Caco-2 (cell line): ENCODE data around the gene C8A. TPM values are rescaled to one million over a fixed set of nuclear protein-coding genes. Genes with fewer than 3 reads are reported as not detected.

Source experiments
- BruUV-seq: library from RNA; stranded (reverse); fragments of 400-500 nt; replicated peaks from 2 replicates; lab custom pipeline; 2021; lab: Mats Ljungman, UMichigan
- CTCF ChIA-PET: fragments of 300-600 bp; sonication (Branson Sonifier 250); formaldehyde crosslinking; loops from one replicate; lab custom pipeline; 2022; ENCODE audit warnings: antibody characterized with exemption; lab: Charles Lee
- POLR2A ChIA-PET: fragments of 300-600 bp; sonication (Branson Sonifier 250); formaldehyde crosslinking; loops from one replicate; lab custom pipeline; 2022; ENCODE audit warnings: antibody characterized with exemption; lab: Charles Lee
- DNase-seq, 2 experiments: peaks; one replicate each; pipeline versions ENCODE4 v3.0.0 to v3.0.0-alpha.2; 2020 to 2022
- H3K27me3 ChIP-seq: replicated peaks from 2 replicates; pipeline ENCODE4 v1.6.0; 2011; ENCODE audit warnings: low read length; ENCODE audit not compliant: control insufficient read depth, insufficient read depth
- H3K36me3 ChIP-seq: 2 replicates; pipeline ENCODE4 v1.5.1; 2011; ENCODE audit warnings: low read length; ENCODE audit not compliant: control insufficient read depth, insufficient read depth
- H3K4me1 ChIP-seq: fragments of 250-450 bp; sonication (Bioruptor Pico); 2 replicates; pipeline ENCODE4 v1.5.1; 2020; ENCODE audit warnings: mild to moderate bottlenecking
- H3K4me3 ChIP-seq: 2 replicates; pipeline ENCODE4 v1.5.1; 2011; ENCODE audit warnings: low read depth, mild to moderate bottlenecking, control low read depth, low read length
- H3K9me3 ChIP-seq: fragments of 250-450 bp; sonication (Bioruptor Pico); 2 replicates; pipeline ENCODE4 v1.5.1; 2020; ENCODE audit warnings: mild to moderate bottlenecking, moderate library complexity
- H3K27ac Mint-ChIP-seq: one replicate; pipeline ENCODE4 v1.8.0; 2022; ENCODE audit warnings: mixed read lengths; ENCODE audit not compliant: unreplicated experiment
- H3K27me3 Mint-ChIP-seq: one replicate; pipeline ENCODE4 v1.8.0; 2022; ENCODE audit warnings: mixed read lengths; ENCODE audit not compliant: insufficient read depth, unreplicated experiment
- H3K36me3 Mint-ChIP-seq: one replicate; pipeline ENCODE4 v1.8.0; 2022; ENCODE audit warnings: mild to moderate bottlenecking, mixed read lengths; ENCODE audit not compliant: insufficient read depth, unreplicated experiment
- H3K4me1 Mint-ChIP-seq: one replicate; pipeline ENCODE4 v1.8.0; 2022; ENCODE audit warnings: low read depth, mixed read lengths; ENCODE audit not compliant: unreplicated experiment
- H3K4me3 Mint-ChIP-seq: one replicate; pipeline ENCODE4 v1.8.0; 2022; ENCODE audit warnings: mild to moderate bottlenecking, moderate library complexity, mixed read lengths; ENCODE audit not compliant: unreplicated experiment
- H3K9me3 Mint-ChIP-seq: one replicate; pipeline ENCODE4 v1.8.0; 2022; ENCODE audit warnings: mixed read lengths; ENCODE audit not compliant: unreplicated experiment
- intact Hi-C: fragments of 100-400 bp; cut with micrococcal nuclease; formaldehyde crosslinking; loops from one replicate; pipeline ENCODE4 v1.10.0; 2022; ENCODE audit not compliant: unreplicated experiment
- total RNA-seq: library from RNA; stranded (reverse); gene quantifications from 2 replicates; pipeline ENCODE4 v1.2.3, GENCODE V29; 2022
- TF ChIP-seq, protein P1 (sequence below), 2 experiments: fragments of 200-600 bp in 1 of 2; IDR thresholded peaks; 1 replicate in 1 of 2; 2 replicates in 1 of 2; pipeline versions ENCODE4 v1.5.1 to v1.8.0; 2011 to 2022; ENCODE audit warnings: antibody characterized with exemption in 1 of 2, control low read depth in 1 of 2, inconsistent platforms in 1 of 2, low read depth in 1 of 2, low read length in 1 of 2, mild to moderate bottlenecking in 1 of 2, moderate library complexity in 1 of 2; ENCODE audit not compliant: insufficient read depth in 1 of 2, severe bottlenecking in 1 of 2, unreplicated experiment in 1 of 2

The C8A gene
- total RNA-seq, 1 experiment from 2014 or later: not detected

- no peak overlapping the region for H3K4me3 Mint-ChIP-seq
- TF ChIP-seq, protein P1, sequence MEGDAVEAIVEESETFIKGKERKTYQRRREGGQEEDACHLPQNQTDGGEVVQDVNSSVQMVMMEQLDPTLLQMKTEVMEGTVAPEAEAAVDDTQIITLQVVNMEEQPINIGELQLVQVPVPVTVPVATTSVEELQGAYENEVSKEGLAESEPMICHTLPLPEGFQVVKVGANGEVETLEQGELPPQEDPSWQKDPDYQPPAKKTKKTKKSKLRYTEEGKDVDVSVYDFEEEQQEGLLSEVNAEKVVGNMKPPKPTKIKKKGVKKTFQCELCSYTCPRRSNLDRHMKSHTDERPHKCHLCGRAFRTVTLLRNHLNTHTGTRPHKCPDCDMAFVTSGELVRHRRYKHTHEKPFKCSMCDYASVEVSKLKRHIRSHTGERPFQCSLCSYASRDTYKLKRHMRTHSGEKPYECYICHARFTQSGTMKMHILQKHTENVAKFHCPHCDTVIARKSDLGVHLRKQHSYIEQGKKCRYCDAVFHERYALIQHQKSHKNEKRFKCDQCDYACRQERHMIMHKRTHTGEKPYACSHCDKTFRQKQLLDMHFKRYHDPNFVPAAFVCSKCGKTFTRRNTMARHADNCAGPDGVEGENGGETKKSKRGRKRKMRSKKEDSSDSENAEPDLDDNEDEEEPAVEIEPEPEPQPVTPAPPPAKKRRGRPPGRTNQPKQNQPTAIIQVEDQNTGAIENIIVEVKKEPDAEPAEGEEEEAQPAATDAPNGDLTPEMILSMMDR (IDR thresholded peaks at IDR 0.05; ENCODE audit: insufficient read depth in 1 of 2, low read depth in 1 of 2, low read length in 1 of 2, severe bottlenecking in 1 of 2, unreplicated experiment in 1 of 2): no peak
- Histone ChIP-seq H3K27me3 (no peaks in the 10 kb centered on the region), H3K36me3 (no peaks in the 10 kb centered on the region), H3K9me3 (no peaks in the 10 kb centered on the region), H3K4me3 (no peak overlapping the region), H3K4me1 (peaks cover 20% of the 10 kb centered on the region)
- intact Hi-C loops: no loop called here
- CTCF ChIA-PET: no interaction called here
- no peaks in the 10 kb centered on the region for H3K27me3 Mint-ChIP-seq
- no peaks in the 10 kb centered on the region for H3K9me3 Mint-ChIP-seq
- no peak overlapping the region for H3K27ac Mint-ChIP-seq
- peaks cover 18% of the 10 kb centered on the region for H3K4me1 Mint-ChIP-seq
- no TSS peak for BruUV-seq
- POLR2A ChIA-PET: no interaction called here
- no peak for DNase-seq
- no peaks in the 10 kb centered on the region for H3K36me3 Mint-ChIP-seq
Measured at GRCh38 chr1:56954664-56955063, 100.1 kb downstream of the C8A start.

DNA sequence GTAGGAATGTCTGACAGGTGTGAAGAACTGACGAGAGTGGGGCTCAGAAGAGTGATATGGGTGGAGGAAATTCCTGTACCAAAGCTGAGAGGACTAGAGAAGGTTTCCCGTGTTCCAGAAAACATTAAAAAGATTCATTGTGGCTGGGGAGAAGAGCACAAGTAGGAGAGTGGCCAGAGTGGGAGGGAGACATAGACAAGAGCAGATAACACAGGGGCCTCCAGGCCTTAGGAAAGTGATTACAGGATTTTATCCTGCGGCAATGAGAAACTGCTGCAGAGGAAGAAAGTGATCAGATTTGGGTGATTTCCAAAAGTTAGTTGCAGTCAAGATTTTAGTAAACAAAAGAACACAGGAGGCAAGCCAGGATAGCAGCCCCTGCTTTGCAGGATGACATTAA lies 103.3 kb downstream of the C8A start:
- peaks cover 18% of the 10 kb centered on the region for H3K4me1 Mint-ChIP-seq
- TF ChIP-seq, protein P1 (IDR thresholded peaks at IDR 0.05; ENCODE audit: insufficient read depth in 1 of 2, low read depth in 1 of 2, low read length in 1 of 2, severe bottlenecking in 1 of 2, unreplicated experiment in 1 of 2): no peak
- Histone ChIP-seq H3K4me3 (no peak overlapping the region), H3K4me1 (peaks cover 20% of the 10 kb centered on the region), H3K36me3 (no peaks in the 10 kb centered on the region), H3K27me3 (no peaks in the 10 kb centered on the region), H3K9me3 (no peaks in the 10 kb centered on the region)
- no TSS peak for BruUV-seq
- H3K27me3 Mint-ChIP-seq: no peaks in the 10 kb centered on the region
- CTCF ChIA-PET: no interaction called here
- no peaks in the 10 kb centered on the region for H3K36me3 Mint-ChIP-seq
- intact Hi-C loops: no loop called here
- DNase-seq: no peak
- POLR2A ChIA-PET: no interaction called here
- H3K9me3 Mint-ChIP-seq: no peaks in the 10 kb centered on the region
- peak overlapping the region; percentile 79 for H3K27ac Mint-ChIP-seq
- H3K4me3 Mint-ChIP-seq: peak overlapping the region; percentile 28

- Mint-ChIP-seq H3K9me3 (no peaks in the 10 kb centered on the region), H3K27me3 (no peaks in the 10 kb centered on the region), H3K4me1 (peaks cover 18% of the 10 kb centered on the region), H3K27ac (no peak overlapping the region), H3K36me3 (no peaks in the 10 kb centered on the region), H3K4me3 (peak overlapping the region; percentile 28)
- intact Hi-C loops: no loop called here
- TF ChIP-seq, protein P1 (IDR thresholded peaks at IDR 0.05; ENCODE audit: insufficient read depth in 1 of 2, low read depth in 1 of 2, low read length in 1 of 2, severe bottlenecking in 1 of 2, unreplicated experiment in 1 of 2): no peak
- no peak overlapping the region for H3K4me3 ChIP-seq
- DNase-seq: peak in 1 of 2 experiments; percentile 44
- no peaks in the 10 kb centered on the region for H3K27me3 ChIP-seq
- no TSS peak for BruUV-seq
- POLR2A ChIA-PET: no interaction called here
- H3K9me3 ChIP-seq: no peaks in the 10 kb centered on the region
- peaks cover 20% of the 10 kb centered on the region for H3K4me1 ChIP-seq
- H3K36me3 ChIP-seq: no peaks in the 10 kb centered on the region
- CTCF ChIA-PET: no interaction called here
Measured at GRCh38 chr1:56958526-56958925, 103.9 kb downstream of the C8A start.
